ENCODE data around the gene JADE1.

JADE1 gene

GRCh38 chr4:128800701-128801284 lies 8.7 kb upstream of the JADE1 start:
- TF ChIP-seq ZFP30 (CRISPR knock-in tag; IDR thresholded peaks at IDR 0.05) (no peak), ZC3H10 (CRISPR knock-in tag; IDR thresholded peaks at IDR 0.05) (no peak), ZNF565 (CRISPR knock-in tag; conservative IDR thresholded peaks at IDR 0.05; ENCODE audit: low read depth) (no peak), RARB (CRISPR knock-in tag; IDR thresholded peaks at IDR 0.05) (no peak), CSRNP3 (CRISPR knock-in tag; IDR thresholded peaks at IDR 0.05) (no peak), PATZ1 (CRISPR knock-in tag; IDR thresholded peaks at IDR 0.05; ENCODE audit: borderline replicate concordance) (no peak), ISL1 (CRISPR knock-in tag; IDR thresholded peaks at IDR 0.05) (no peak), SNAI2 (CRISPR knock-in tag; IDR thresholded peaks at IDR 0.05) (no peak), ARNTL (CRISPR knock-in tag; IDR thresholded peaks at IDR 0.05; ENCODE audit: borderline replicate concordance, low read depth) (no peak), ZNF8 (CRISPR knock-in tag; IDR thresholded peaks at IDR 0.05) (no peak), TCF4 (CRISPR knock-in tag; IDR thresholded peaks at IDR 0.05; ENCODE audit: borderline replicate concordance) (no peak), ESRRG (CRISPR knock-in tag; IDR thresholded peaks at IDR 0.05) (no peak), CSDC2 (CRISPR knock-in tag; IDR thresholded peaks at IDR 0.05) (no peak)
- TF ChIP-seq, protein P1, sequence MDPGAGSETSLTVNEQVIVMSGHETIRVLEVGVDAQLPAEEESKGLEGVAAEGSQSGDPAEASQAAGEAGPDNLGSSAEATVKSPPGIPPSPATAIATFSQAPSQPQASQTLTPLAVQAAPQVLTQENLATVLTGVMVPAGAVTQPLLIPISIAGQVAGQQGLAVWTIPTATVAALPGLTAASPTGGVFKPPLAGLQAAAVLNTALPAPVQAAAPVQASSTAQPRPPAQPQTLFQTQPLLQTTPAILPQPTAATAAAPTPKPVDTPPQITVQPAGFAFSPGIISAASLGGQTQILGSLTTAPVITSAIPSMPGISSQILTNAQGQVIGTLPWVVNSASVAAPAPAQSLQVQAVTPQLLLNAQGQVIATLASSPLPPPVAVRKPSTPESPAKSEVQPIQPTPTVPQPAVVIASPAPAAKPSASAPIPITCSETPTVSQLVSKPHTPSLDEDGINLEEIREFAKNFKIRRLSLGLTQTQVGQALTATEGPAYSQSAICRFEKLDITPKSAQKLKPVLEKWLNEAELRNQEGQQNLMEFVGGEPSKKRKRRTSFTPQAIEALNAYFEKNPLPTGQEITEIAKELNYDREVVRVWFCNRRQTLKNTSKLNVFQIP (CRISPR knock-in tag; IDR thresholded peaks at IDR 0.05; ENCODE audit: borderline replicate concordance, low read depth): no peak
- TF ChIP-seq, protein P2, sequence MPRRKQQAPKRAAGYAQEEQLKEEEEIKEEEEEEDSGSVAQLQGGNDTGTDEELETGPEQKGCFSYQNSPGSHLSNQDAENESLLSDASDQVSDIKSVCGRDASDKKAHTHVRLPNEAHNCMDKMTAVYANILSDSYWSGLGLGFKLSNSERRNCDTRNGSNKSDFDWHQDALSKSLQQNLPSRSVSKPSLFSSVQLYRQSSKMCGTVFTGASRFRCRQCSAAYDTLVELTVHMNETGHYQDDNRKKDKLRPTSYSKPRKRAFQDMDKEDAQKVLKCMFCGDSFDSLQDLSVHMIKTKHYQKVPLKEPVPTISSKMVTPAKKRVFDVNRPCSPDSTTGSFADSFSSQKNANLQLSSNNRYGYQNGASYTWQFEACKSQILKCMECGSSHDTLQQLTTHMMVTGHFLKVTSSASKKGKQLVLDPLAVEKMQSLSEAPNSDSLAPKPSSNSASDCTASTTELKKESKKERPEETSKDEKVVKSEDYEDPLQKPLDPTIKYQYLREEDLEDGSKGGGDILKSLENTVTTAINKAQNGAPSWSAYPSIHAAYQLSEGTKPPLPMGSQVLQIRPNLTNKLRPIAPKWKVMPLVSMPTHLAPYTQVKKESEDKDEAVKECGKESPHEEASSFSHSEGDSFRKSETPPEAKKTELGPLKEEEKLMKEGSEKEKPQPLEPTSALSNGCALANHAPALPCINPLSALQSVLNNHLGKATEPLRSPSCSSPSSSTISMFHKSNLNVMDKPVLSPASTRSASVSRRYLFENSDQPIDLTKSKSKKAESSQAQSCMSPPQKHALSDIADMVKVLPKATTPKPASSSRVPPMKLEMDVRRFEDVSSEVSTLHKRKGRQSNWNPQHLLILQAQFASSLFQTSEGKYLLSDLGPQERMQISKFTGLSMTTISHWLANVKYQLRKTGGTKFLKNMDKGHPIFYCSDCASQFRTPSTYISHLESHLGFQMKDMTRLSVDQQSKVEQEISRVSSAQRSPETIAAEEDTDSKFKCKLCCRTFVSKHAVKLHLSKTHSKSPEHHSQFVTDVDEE (CRISPR knock-in tag; IDR thresholded peaks at IDR 0.05): no peak
- TF ChIP-seq, protein P3, sequence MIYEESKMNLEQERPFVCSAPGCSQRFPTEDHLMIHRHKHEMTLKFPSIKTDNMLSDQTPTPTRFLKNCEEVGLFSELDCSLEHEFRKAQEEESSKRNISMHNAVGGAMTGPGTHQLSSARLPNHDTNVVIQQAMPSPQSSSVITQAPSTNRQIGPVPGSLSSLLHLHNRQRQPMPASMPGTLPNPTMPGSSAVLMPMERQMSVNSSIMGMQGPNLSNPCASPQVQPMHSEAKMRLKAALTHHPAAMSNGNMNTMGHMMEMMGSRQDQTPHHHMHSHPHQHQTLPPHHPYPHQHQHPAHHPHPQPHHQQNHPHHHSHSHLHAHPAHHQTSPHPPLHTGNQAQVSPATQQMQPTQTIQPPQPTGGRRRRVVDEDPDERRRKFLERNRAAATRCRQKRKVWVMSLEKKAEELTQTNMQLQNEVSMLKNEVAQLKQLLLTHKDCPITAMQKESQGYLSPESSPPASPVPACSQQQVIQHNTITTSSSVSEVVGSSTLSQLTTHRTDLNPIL (CRISPR knock-in tag; IDR thresholded peaks at IDR 0.05; ENCODE audit: low read depth): no peak
- no peak for ATAC-seq

DNA sequence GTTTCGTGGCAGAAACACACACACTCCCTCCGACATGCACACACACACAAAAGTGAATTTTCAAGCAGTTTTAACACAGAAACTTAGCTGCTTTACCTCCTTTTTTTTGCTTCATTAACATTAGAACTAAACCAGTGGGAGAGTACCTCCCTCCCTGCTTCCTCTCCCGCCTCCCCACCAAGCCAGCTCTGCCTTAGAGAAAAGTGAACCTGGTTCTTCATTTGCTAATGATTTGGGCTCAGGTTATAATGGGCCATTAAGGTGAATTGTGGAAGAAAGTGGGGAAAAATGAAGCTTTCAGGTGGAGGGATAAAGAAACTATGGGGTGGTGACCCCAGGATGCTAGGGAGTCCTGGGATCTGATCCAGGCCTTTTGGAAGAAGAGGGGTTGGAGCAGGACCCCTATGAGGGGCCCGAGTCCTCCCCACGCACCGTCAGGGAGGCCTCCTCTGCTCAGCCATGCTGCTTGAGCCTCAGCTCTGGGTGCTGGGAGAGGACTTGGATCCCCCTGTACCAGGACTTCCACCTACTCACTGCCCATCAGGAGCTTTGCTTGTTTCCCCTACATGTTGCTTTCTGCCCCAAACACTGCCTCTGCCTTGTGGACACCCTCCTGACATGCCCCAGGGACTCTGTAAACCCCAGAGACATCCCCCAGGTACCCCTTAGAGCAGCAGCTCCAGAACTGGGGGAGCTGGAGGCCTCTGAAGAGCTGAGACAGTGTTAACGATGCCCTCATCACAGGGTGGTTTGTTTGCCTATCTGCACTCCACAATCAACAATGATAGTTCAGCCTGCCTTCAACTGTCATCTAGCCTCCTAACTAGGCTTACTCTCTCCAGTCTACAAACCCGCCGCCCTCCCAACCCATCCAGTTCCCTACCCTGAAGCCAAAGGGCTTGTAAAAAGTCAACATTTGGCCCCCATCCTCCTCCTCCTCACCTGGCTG lies 6.5 kb upstream of the JADE1 start:
- TF ChIP-seq SNAI2 (CRISPR knock-in tag; IDR thresholded peaks at IDR 0.05) (no peak), PPARA (CRISPR knock-in tag; IDR thresholded peaks at IDR 0.05; ENCODE audit: borderline replicate concordance) (no peak), ZFP30 (CRISPR knock-in tag; IDR thresholded peaks at IDR 0.05) (no peak), ZC3H10 (CRISPR knock-in tag; IDR thresholded peaks at IDR 0.05) (no peak), ZNF70 (CRISPR knock-in tag; IDR thresholded peaks at IDR 0.05) (no peak), BACH2 (CRISPR knock-in tag; IDR thresholded peaks at IDR 0.05; ENCODE audit: borderline replicate concordance) (no peak), TCF4 (CRISPR knock-in tag; IDR thresholded peaks at IDR 0.05; ENCODE audit: borderline replicate concordance) (no peak), ISL1 (CRISPR knock-in tag; IDR thresholded peaks at IDR 0.05) (no peak), ZNF565 (CRISPR knock-in tag; conservative IDR thresholded peaks at IDR 0.05; ENCODE audit: low read depth) (no peak)
- no peak for ATAC-seq
